Liver (tissue), 9 donors: ENCODE results near the gene RSRP1. TPM values are rescaled to one million over a fixed set of nuclear protein-coding genes. Genes with fewer than 3 reads are reported as not detected.

Experiments used
- DNase-seq: peaks from one replicate; pipeline ENCODE4 v3.0.0-alpha.2; 2017; ENCODE audit warnings: low spot score
- H3K27ac ChIP-seq, 2 donors: one replicate each; pipeline ENCODE4 v1.7.0; 2013; ENCODE audit warnings: inconsistent platforms in 2 of 2, low read length in 2 of 2, control low read depth in 1 of 2, low read depth in 1 of 2, mild to moderate bottlenecking in 1 of 2
- H3K27me3 ChIP-seq, 4 donors: one replicate each; pipeline versions ENCODE4 v1.6.1 to v1.7.0; 2013; ENCODE audit warnings: low read length in 3 of 4, inconsistent platforms in 1 of 4, mild to moderate bottlenecking in 1 of 4, moderate library complexity in 1 of 4; ENCODE audit not compliant: control insufficient read depth in 4 of 4, insufficient read depth in 4 of 4
- H3K36me3 ChIP-seq, 4 donors: one replicate each; pipeline versions ENCODE4 v1.6.1 to v1.7.0; 2013; ENCODE audit warnings: low read length in 3 of 4, mild to moderate bottlenecking in 3 of 4, low read depth in 1 of 4, moderate library complexity in 1 of 4; ENCODE audit not compliant: control insufficient read depth in 4 of 4, insufficient read depth in 3 of 4
- H3K4me1 ChIP-seq, 4 donors: one replicate each; pipeline versions ENCODE4 v1.6.1 to v1.7.0; 2013; ENCODE audit warnings: low read length in 3 of 4, mild to moderate bottlenecking in 3 of 4, moderate library complexity in 1 of 4; ENCODE audit not compliant: control insufficient read depth in 4 of 4, insufficient read depth in 4 of 4
- H3K4me3 ChIP-seq, 3 donors: one replicate each; pipeline versions ENCODE4 v1.6.1 to v1.7.0; 2013; ENCODE audit warnings: low read length in 3 of 3, control low read depth in 1 of 3, low read depth in 1 of 3, mild to moderate bottlenecking in 1 of 3
- H3K9ac ChIP-seq, 2 donors: one replicate each; pipeline ENCODE4 v1.7.0; 2013; ENCODE audit warnings: low read length in 2 of 2, mild to moderate bottlenecking in 2 of 2, moderate library complexity in 2 of 2, control low read depth in 1 of 2, low read depth in 1 of 2
- H3K9me3 ChIP-seq, 4 donors: one replicate each; pipeline versions ENCODE4 v1.6.1 to v1.7.0; 2013; ENCODE audit warnings: low read length in 3 of 4; ENCODE audit not compliant: control insufficient read depth in 4 of 4
- EGR1 ChIP-seq, 2 donors: IDR thresholded peaks; 2 replicates each; pipeline ENCODE4 v1.6.1; 2016 to 2018; ENCODE audit warnings: antibody characterized with exemption in 2 of 2, low read depth in 2 of 2
- FOXA1 ChIP-seq: IDR thresholded peaks from 2 replicates; pipeline ENCODE4 v1.6.1; 2016; ENCODE audit warnings: antibody characterized with exemption
- HNF4A ChIP-seq, 2 donors: conservative IDR thresholded peaks; 2 replicates each; pipeline ENCODE4 v1.6.1; 2016; ENCODE audit warnings: antibody characterized with exemption in 2 of 2, mild to moderate bottlenecking in 2 of 2
- HNF4G ChIP-seq: IDR thresholded peaks from 2 replicates; pipeline ENCODE4 v1.6.1; 2016; ENCODE audit warnings: antibody characterized with exemption
- MAX ChIP-seq: IDR thresholded peaks from 2 replicates; pipeline ENCODE4 v1.6.1; 2016; ENCODE audit warnings: antibody characterized with exemption
- NR2F2 ChIP-seq: IDR thresholded peaks from 2 replicates; pipeline ENCODE4 v1.6.1; 2016; ENCODE audit warnings: antibody characterized with exemption
- RAD21 ChIP-seq, 2 donors: IDR thresholded peaks; 2 replicates each; pipeline ENCODE4 v1.6.1; 2016; ENCODE audit warnings: antibody characterized with exemption in 2 of 2, mild to moderate bottlenecking in 2 of 2
- REST ChIP-seq: IDR thresholded peaks from 2 replicates; pipeline ENCODE4 v1.6.1; 2016; ENCODE audit warnings: antibody characterized with exemption, mild to moderate bottlenecking
- RXRA ChIP-seq, 2 donors: IDR thresholded peaks; 2 replicates each; pipeline ENCODE4 v1.6.1; 2017 to 2018; ENCODE audit warnings: antibody characterized with exemption in 2 of 2, mild to moderate bottlenecking in 1 of 2
- SP1 ChIP-seq: IDR thresholded peaks from 2 replicates; pipeline ENCODE4 v1.6.1; 2018; ENCODE audit warnings: antibody characterized with exemption, mild to moderate bottlenecking
- TAF1 ChIP-seq: conservative IDR thresholded peaks from 2 replicates; pipeline ENCODE4 v1.6.1; 2016; ENCODE audit warnings: antibody characterized with exemption, mild to moderate bottlenecking
- WGBS: extraction: QIAGEN DNeasy Blood & Tissue Kit; methylation state at CpG from one replicate; pipeline ENCODE4 v1.1.7; 2013; 5-methylcytosine and 5-hydroxymethylcytosine counted together
- polyA plus RNA-seq, 2 donors: library from polyadenylated mRNA; stranded (reverse) in 1 of 2; unstranded in 1 of 2; fragments of 200-250 nt in 1 of 2; fragments of >200 nt in 1 of 2; fragmentation: Nextera tagmentation in 1 of 2; extraction: Ambion mirVana in 1 of 2; gene quantifications; one replicate each; pipeline versions ENCODE4 v1.2.1 to v1.2.3, GENCODE V29; 2013 to 2015
- total RNA-seq, 2 donors: library from RNA; depleted of rRNA; stranded (reverse); fragments of >200 nt; gene quantifications; one replicate each; pipeline ENCODE4 v1.2.3, GENCODE V29; 2014
- TF ChIP-seq, protein P1 (sequence below): fragments of 150-350 bp; IDR thresholded peaks from 2 replicates; pipeline ENCODE4 v1.5.1; 2017; ENCODE audit warnings: improper control_type of control experiment, low read depth, low read length; ENCODE audit not compliant: missing input control
- TF ChIP-seq, protein P2 (sequence below): IDR thresholded peaks from 2 replicates; pipeline ENCODE4 v1.6.1; 2016; ENCODE audit warnings: antibody characterized with exemption
- TF ChIP-seq, protein P3 (sequence below): IDR thresholded peaks from 2 replicates; pipeline ENCODE4 v1.6.1; 2016; ENCODE audit warnings: antibody characterized with exemption
- donor health status: healthy.
- donor health status: healthy.
- donor health status: healthy.
- donor health status: healthy.
- donor health status: healthy.

Gene RSRP1
- total and polyA plus RNA-seq, 4 donors = 19.9 to 101 (median 74.0) TPM

GRCh38 chr1:25220666-25221065 is 26.6 kb downstream of the RSRP1 start:
- Histone ChIP-seq H3K9ac (no peak overlapping the region), H3K4me1 (no peaks in the 10 kb centered on the region), H3K27ac (no peak overlapping the region), H3K27me3 (no peaks in the 10 kb centered on the region), H3K36me3 (peaks cover 12 to 47% (median 32%) of the 10 kb centered on the region in 4 donors), H3K4me3 (no peak overlapping the region), H3K9me3 (no peaks in the 10 kb centered on the region)
- no peak for TF ChIP-seq NR2F2
- 89% methylated on average over 3 of the region's 3 CpGs for WGBS
- no peak for DNase-seq

- no peaks in the 10 kb centered on the region for H3K4me1 ChIP-seq
- H3K27me3 ChIP-seq = no peaks in the 10 kb centered on the region
- no peak for TF ChIP-seq EGR1 (IDR thresholded peaks at IDR 0.05; ENCODE audit: low read depth in 2 of 2)
- TF ChIP-seq, protein P1, sequence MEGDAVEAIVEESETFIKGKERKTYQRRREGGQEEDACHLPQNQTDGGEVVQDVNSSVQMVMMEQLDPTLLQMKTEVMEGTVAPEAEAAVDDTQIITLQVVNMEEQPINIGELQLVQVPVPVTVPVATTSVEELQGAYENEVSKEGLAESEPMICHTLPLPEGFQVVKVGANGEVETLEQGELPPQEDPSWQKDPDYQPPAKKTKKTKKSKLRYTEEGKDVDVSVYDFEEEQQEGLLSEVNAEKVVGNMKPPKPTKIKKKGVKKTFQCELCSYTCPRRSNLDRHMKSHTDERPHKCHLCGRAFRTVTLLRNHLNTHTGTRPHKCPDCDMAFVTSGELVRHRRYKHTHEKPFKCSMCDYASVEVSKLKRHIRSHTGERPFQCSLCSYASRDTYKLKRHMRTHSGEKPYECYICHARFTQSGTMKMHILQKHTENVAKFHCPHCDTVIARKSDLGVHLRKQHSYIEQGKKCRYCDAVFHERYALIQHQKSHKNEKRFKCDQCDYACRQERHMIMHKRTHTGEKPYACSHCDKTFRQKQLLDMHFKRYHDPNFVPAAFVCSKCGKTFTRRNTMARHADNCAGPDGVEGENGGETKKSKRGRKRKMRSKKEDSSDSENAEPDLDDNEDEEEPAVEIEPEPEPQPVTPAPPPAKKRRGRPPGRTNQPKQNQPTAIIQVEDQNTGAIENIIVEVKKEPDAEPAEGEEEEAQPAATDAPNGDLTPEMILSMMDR = no peak
- TF ChIP-seq NR2F2 = no peak
- TF ChIP-seq TAF1 = no peak
- TF ChIP-seq RAD21 (IDR thresholded peaks at IDR 0.05) = no peak
- no peak for TF ChIP-seq HNF4G
- no peak for TF ChIP-seq HNF4A (conservative IDR thresholded peaks at IDR 0.05)
- TF ChIP-seq, protein P2, sequence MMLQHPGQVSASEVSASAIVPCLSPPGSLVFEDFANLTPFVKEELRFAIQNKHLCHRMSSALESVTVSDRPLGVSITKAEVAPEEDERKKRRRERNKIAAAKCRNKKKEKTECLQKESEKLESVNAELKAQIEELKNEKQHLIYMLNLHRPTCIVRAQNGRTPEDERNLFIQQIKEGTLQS = no peak
- TF ChIP-seq, protein P3, sequence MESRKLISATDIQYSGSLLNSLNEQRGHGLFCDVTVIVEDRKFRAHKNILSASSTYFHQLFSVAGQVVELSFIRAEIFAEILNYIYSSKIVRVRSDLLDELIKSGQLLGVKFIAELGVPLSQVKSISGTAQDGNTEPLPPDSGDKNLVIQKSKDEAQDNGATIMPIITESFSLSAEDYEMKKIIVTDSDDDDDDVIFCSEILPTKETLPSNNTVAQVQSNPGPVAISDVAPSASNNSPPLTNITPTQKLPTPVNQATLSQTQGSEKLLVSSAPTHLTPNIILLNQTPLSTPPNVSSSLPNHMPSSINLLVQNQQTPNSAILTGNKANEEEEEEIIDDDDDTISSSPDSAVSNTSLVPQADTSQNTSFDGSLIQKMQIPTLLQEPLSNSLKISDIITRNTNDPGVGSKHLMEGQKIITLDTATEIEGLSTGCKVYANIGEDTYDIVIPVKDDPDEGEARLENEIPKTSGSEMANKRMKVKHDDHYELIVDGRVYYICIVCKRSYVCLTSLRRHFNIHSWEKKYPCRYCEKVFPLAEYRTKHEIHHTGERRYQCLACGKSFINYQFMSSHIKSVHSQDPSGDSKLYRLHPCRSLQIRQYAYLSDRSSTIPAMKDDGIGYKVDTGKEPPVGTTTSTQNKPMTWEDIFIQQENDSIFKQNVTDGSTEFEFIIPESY = no peak
- no peak for TF ChIP-seq REST
- no peak for TF ChIP-seq FOXA1
- no peak for TF ChIP-seq MAX
- TF ChIP-seq SP1 = no peak
- TF ChIP-seq RXRA (IDR thresholded peaks at IDR 0.05) = no peak
- no peaks in the 10 kb centered on the region for H3K9me3 ChIP-seq
- H3K36me3 ChIP-seq = peaks cover 11 to 44% (median 30%) of the 10 kb centered on the region in 4 donors
- no peak overlapping the region for H3K27ac ChIP-seq
- no peak for DNase-seq
- H3K4me3 ChIP-seq = no peak overlapping the region
- no peak overlapping the region for H3K9ac ChIP-seq
- 95% methylated on average over 9 of the region's 9 CpGs for WGBS
Measured at GRCh38 chr1:25219661-25220251, 27.5 kb downstream of the RSRP1 start.
